NCI-H1436 (cell line): ENCODE data around the gene ZDHHC12.

Source experiments
- DNase-seq: peaks from one replicate; lab custom pipeline; 2025; lab: John Stamatoyannopoulos, UW

Gene ZDHHC12

DNA sequence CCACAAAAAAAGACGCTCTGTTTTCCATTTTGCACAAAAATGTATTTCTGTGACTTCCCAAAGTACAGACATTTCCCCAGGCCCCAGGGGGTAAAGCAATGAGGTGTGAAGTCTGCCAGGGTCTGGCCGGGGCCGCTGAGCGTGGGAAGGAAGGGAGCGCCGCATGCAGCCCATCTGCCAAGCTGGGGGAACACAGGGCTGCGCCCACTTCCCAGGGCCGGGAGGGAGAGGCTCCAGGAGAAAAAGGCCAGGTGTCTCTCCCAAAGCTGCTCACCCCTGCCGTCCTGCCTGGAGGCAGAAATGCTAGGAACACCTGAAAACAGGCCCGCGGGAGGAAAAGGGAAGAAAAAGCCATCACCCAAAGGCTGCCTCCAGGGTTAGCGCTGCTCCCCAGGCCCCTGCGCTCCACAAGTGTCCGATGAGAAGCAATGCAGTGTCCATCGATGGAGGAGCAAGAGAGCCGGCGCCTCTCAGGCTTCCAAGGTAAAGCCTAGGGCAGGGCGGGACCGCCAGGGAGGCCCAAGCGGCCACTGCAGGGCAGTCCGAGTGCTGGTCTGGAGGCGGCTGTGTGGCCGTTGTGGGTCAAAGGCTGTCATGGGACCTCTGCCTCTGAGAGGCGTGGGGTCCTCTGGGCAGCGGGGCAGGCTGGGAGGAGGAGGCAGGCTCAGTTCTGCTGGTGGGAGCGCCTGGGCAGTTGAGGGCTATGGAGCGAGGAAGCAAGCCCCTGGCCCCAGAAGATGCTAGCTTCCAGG is 6.0 kb upstream of the ZDHHC12 start:
- DNase-seq, result no peak

DNA sequence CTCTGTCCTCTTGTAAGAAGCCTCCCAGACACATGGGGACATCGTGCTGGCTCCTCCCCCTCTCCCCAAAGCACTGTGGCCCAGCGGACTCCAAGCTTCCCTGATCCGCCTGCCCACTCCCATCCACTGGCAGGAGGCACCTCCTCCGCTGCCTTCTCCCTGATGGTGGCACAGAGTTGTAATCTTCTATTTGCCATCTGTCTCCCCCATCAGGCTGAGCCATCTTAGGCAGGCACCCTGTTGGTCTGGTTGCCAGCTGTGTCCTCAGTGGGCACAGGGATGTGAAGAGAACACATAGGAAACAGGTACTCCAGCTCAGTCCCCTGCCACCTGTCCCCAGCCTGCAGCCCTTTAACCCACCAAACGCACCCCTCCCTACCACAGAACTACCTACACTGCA is 5.4 kb upstream of the ZDHHC12 start:
- DNase-seq, result no peak

GRCh38 chr9:128728298-128728697 is 4.4 kb upstream of the ZDHHC12 start:
- no peak for DNase-seq

DNA sequence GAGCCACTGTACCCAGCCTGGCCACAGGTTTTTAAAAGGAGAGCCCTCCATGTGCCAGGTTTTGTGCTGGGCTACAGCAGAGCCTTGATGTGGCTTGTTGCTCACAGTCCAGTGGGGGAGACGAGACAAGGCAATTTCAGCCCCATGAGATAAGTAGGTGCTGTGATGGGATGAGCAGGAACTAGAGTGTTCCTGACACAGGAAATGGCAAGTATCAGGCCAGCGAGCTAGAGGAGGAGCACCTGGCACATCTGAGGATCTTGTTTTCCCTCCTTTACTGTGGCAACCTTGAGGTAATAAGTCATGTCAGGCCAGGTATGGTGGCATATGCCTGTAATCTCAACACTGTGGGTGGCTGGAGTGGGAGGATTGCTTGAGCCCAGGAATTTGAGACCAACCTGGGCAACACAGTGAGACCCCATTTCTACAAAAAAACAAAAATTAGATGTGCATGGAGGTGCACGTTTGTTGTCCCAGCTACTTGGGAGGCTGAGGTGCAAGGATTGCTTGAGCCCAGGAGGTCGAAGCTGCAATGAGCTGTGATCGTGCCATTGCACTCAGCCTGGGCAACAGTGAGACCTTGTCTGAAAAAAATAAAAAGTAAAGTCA is 3.8 kb upstream of the ZDHHC12 start:
- DNase-seq, result no peak

GRCh38 chr9:128724744-128725211 is 851 bp upstream of the ZDHHC12 start:
- DNase-seq, result peak; percentile 94

DNA sequence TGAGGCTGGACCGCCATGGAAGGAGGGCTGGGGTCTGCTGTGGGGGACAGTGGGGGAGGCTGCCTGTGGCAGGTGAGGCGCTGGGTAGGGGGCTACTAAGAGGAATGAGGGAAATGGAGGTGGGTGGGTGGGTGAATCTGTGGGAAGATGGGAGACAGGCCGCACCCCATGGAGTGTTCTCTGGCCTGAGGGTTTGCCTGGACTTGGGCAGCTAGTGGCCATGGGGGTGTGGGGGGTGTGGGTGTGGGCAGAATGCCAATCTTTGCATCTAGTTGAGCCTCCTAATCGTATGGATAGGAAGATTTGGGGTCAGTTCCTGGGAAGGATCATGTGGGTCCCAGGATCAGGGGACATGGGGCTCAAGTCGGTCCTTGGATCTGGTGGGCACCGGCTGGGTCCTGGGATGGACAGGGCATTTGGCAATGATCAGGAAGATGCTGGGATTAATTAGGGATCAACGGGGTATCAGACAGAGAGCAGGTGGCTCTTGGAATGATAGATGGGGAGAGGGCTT is 518 bp downstream of the ZDHHC12 start:
- no peak for DNase-seq

DNA sequence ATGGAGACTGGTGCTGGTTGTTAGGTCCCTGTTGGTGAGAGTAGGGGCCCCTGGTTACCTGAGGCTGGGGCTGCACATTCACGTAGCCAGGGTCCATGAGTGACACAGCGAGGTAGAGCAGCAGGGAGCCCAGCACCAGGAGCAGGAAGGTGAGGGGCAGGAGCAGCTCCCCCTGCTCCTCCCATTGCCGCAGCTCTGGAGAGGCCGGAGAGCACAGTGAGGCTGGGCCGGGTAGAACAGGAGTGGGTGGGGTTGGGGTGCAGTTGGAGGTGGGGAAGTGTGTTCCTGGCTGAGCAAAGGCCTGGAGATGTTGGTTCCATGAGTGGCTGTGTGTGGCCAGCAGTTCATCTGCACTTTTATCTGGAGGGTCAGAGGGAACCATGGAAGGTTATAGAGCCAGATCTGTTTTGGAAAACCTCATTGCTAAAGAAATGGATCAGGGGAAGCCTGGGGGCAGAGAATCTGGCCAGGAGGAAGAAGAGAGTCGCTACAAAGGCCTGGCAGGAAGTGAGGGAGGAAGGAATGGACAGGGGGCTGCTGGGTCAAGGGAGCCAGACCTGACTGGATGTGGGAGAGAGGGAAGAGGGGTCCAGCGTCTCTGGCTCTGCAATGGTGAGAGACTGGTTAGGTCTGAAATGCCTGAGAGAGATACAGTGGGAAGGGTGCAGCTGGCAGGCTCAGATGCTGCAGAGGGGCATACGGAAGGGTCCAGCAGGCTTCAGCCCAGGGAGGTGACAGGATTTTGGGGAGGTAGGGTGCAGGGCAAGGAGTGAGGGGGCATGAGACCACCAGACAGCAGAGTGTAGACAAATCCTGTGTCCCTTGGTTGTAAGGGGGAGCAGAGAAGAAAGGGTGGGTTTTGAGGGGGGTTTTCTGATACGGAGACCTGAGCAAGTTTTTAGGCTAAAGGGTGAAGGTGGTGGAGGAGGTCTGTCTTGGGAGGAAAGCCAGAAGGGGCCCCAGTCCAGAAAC is 1.3 kb downstream of the ZDHHC12 start:
- DNase-seq, result no peak

GRCh38 chr9:128721487-128722010 is 2.4 kb downstream of the ZDHHC12 start:
- DNase-seq, result no peak

DNA sequence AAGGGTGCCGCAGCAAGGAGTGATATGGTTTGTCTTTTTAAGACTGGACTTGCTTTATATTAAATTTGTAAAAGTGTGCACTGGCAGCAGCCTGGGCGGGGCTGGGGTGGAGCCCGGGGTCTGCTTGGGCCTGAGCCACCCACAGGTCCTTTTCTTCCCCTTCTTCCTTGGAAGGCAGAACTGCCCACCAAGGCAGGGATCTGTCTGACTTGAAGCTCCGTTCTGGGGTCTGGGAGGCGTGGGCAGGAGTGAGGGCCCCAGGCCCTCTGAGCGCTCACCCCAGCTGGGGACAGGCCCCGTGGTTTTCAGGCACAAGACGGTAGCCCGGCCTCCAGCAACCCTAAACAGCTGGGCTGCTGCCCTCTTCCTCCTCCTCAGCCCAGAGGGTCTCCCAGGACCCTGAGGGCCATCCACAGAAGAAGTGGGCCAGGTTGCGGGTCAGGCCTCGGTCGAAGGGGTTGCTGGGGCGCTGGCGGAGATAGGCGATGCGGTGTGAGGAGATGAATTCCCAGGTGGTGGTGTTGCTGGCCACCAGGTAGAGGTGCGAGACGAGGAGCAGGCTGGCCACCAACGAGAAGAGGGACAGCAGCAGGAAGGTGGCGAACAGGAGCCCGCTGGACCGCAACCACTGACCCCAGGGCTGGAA is 3.0 kb downstream of the ZDHHC12 start:
- no peak for DNase-seq

GRCh38 chr9:128719919-128720605 is 3.9 kb downstream of the ZDHHC12 start:
- DNase-seq, result no peak

DNA sequence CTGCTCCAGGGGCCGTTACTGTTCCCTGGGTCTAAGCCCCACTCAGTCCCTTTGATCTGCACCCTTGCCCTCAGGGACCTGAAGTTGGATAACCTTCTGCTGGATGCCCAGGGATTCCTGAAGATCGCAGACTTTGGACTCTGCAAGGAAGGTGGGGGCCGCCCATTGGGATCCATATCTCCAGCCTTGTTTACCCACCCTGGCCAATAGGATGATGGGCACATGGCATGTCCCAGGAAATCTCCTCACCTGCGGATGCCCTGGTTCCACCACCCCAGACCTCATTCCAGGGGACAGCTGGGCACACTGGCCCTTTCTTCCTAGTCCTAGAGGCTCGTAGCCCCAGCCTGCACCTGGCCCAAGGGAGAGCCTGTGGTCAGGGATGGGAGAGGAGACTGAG is 5.5 kb downstream of the ZDHHC12 start:
- DNase-seq, result no peak

GRCh38 chr9:128718047-128718446 is 5.9 kb downstream of the ZDHHC12 start:
- no peak for DNase-seq

GRCh38 chr9:128716581-128717254 is 7.2 kb downstream of the ZDHHC12 start:
- DNase-seq, result no peak

DNA sequence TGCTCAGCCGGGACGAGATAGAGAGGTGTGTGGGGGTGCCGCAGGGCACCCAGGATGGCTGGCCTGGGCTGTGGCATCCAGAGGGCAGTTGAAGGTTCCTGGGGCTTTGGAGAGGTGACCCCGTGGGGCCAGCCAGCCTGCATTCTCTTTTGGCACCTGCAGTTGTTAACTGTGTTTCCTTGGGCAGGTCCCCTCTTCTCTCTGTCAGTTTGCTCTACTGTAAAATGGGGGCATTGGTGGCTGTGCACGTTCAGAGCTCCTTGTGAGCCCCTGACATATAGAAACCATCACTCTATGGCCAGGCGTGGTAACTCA is 8.5 kb downstream of the ZDHHC12 start:
- DNase-seq, result no peak

DNA sequence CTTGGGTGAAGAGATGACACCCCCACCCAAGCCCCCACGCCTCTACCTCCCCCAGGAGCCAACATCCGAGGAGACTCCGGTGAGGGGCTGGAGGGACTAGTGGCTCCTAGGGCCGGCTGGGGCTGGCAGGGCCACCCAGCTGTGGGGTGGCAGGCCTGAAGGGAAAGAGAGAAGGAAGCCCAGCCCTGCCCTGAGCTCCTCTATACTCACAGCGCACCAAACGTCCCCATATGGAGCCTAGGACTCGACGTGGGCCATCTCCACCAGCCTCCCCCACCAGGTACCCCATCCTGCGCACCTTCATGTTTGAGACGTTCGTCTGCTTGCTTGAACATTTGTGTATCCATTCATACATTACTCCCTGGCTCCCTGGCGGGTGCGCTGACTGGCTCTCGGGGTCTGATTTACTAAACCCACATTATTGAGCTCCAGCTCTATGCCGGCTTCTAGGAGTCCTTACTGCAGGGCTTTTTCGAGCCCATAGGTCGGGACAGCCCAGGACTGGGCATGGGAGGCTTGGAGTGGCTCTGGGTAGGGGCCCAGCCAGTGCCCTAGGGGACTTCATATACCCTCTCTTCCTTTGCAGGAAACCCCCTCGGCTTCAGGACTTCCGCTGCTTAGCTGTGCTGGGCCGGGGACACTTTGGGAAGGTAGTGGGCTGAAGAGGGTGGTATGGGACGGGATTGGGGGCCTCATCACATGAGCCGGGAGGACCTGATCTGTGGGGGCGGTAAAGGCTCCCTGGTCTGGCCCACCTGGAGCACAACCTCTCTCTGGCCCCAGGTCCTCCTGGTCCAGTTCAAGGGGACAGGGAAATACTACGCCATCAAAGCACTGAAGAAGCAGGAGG is 9.1 kb downstream of the ZDHHC12 start:
- no peak for DNase-seq

DNA sequence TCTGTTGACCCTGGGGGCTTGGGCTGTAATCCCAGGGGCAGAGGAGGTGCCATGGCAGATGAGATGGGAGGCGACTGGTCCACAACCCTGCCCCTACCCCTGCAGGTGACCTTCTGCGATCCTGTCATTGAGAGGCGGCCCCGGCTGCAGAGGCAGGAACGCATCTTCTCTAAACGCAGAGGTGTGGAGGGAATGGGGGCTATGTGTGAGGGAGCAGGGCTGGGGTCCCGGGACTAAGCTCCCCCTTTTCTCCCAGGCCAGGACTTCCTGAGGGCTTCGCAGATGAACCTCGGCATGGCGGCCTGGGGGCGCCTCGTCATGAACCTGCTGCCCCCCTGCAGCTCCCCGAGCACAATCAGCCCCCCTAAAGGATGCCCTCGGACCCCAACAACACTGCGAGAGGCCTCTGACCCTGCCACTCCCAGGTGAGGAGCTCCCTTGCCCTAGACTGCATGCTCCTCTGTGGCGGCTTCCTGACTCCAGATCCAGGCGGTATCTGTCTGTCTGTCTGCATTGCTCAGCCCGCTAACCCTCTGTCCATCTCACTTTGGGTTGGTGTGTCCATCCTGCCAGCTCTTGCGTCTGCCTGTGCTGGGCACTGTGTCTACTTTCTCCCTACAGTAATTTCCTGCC is 9.9 kb downstream of the ZDHHC12 start:
- DNase-seq, result no peak

- no peak for DNase-seq
These were observed 10.5 kb downstream of the ZDHHC12 start for GRCh38 chr9:128713411-128713780.

DNA sequence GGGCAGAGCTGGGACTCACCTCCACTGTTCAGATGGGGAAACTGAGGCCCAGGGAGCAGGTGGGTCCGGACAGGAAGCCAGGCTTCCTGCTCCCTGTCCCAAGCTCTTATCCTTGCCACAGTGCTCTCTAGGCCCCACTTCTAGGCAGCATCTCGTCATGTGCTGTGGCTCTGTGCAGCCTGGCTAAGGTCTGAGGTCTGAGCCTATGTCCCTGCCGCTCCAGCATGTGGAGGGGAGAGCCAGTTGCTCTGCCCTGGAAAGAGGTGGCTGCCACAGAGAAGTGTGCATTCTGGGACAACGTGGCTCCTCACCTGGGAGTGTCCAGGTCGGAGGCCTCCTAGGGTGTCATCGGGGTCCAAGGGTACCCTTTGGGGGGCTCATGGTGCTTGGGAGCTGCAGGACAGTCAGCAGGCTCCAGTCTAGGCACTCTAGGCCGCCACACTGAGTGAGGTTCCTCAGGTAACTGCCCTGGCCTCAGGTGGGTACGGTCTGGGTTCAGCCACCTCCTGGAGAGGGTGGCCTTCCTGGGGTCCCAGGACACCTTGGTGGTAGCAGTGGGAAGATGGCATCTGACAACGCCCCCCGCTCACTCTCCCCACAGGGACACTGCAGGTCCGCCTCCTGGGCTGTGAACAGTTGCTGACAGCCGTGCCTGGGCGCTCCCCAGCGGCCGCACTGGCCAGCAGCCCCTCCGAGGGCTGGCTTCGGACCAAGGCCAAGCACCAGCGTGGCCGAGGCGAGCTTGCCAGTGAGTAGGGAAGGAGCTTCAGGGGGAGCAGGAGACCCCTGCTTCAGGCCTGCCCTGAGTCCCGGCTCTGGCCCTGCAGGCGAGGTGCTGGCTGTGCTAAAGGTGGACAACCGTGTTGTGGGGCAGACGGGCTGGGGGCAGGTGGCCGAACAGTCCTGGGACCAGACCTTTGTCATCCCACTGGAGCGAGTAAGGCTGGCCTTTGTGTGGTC is 11.2 kb downstream of the ZDHHC12 start:
- no peak for DNase-seq
